ENCODE results near the gene MSRB1. TPM values are rescaled to one million over a fixed set of nuclear protein-coding genes. Genes with fewer than 3 reads are reported as not detected.

MSRB1 gene
- total and polyA plus RNA-seq, 8 donors: 6.2 to 68.5 (median 31.2) TPM; not detected in 1

DNA sequence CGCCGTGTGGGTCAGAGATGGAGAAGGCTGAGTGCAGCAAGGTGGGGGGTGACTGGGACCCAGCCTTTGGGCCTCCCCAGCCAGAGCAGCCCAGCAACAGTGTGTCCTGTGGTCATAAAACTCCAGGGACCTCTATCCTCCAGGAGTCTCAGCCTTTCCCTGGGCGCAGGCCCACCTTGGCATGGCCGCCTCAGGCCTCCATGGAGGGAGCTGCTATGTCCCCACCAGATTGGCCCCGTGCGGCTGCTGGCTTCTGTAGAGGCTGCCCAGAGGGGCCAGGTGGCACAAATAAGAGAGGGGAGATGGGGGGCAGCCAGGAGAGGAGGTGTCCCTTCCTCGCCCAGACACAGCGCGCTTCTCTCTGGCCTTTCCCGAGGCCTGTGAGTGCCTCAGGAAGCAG is 44.2 kb upstream of the MSRB1 start:
- 91 to 96% (median 94%) methylated on average over 10 of the region's 10 CpGs for WGBS, 5 donors

DNA sequence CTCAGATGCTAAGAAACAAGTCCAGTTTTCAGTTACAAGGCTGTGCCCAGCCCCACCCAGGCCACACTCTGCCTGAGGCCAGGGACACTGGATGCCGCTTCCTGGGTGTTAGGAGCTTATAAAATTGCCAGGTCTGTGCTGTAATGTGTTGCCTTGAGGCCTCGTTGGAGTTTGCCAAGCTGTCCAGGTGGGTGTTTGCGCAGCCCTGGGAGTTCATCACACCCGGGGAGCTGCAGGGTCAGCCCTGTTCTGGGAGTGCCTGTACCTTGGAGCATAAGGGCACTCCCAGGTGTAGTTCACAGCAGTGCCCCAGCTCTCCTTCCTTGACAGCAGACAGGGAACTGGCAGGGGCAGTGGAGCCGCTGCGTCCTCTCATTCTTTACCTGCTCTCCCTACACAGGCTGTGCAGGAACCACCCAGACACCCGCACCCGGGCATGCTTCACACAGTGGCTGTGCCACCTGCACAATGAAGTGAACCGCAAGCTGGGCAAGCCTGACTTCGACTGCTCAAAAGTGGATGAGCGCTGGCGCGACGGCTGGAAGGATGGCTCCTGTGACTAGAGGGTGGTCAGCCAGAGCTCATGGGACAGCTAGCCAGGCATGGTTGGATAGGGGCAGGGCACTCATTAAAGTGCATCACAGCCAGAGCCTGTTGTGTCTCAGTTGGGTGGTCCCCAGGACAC is 42.6 kb upstream of the MSRB1 start:
- intact Hi-C loops (cut with DNase I; ENCODE audit: low total_unique reads): no loop called here
- peaks cover 14 to 23% (median 21%) of the 10 kb centered on the region in 4 donors for H3K36me3 ChIP-seq
- H3K4me3 ChIP-seq: peak overlapping the region in 1 of 4 donors; percentile 83
- H3K27me3 ChIP-seq: peaks cover 7 to 56% (median 36%) of the 10 kb centered on the region in 3 donors
- H3K4me1 ChIP-seq: peaks cover 30 to 67% (median 63%) of the 10 kb centered on the region in 4 donors
- H3K27ac ChIP-seq: no peak overlapping the region
- TF ChIP-seq POLR2AphosphoS5 (IDR thresholded peaks at IDR 0.05) (no peak), POLR2A (IDR thresholded peaks at IDR 0.05) (no peak), EP300 (IDR thresholded peaks at IDR 0.05) (no peak)
- TF ChIP-seq, protein P1, sequence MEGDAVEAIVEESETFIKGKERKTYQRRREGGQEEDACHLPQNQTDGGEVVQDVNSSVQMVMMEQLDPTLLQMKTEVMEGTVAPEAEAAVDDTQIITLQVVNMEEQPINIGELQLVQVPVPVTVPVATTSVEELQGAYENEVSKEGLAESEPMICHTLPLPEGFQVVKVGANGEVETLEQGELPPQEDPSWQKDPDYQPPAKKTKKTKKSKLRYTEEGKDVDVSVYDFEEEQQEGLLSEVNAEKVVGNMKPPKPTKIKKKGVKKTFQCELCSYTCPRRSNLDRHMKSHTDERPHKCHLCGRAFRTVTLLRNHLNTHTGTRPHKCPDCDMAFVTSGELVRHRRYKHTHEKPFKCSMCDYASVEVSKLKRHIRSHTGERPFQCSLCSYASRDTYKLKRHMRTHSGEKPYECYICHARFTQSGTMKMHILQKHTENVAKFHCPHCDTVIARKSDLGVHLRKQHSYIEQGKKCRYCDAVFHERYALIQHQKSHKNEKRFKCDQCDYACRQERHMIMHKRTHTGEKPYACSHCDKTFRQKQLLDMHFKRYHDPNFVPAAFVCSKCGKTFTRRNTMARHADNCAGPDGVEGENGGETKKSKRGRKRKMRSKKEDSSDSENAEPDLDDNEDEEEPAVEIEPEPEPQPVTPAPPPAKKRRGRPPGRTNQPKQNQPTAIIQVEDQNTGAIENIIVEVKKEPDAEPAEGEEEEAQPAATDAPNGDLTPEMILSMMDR (IDR thresholded peaks at IDR 0.05): no peak
- no peak for DNase-seq
- 87 to 94% (median 89%) methylated on average over 4 to 14 of the region's 14 CpGs for WGBS, 5 donors
- H3K9me3 ChIP-seq: no peaks in the 10 kb centered on the region

More for the DNA sequence above, 44.2 kb upstream of the MSRB1 start:
- Histone ChIP-seq H3K9me3 (no peaks in the 10 kb centered on the region), H3K4me3 (no peak overlapping the region), H3K27ac (no peak overlapping the region), H3K4me1 (peaks cover 41 to 67% (median 66%) of the 10 kb centered on the region in 4 donors), H3K27me3 (peaks cover 7 to 56% (median 35%) of the 10 kb centered on the region in 3 donors), H3K36me3 (peaks cover 14 to 23% (median 21%) of the 10 kb centered on the region in 4 donors)
- no peak for TF ChIP-seq POLR2A (IDR thresholded peaks at IDR 0.05)
- no peak for TF ChIP-seq EP300 (IDR thresholded peaks at IDR 0.05)
- TF ChIP-seq, protein P1 (IDR thresholded peaks at IDR 0.05): no peak
- no peak for TF ChIP-seq POLR2AphosphoS5 (IDR thresholded peaks at IDR 0.05)
- intact Hi-C loops (cut with DNase I; ENCODE audit: low total_unique reads): no loop called here
- no peak for DNase-seq

DNA sequence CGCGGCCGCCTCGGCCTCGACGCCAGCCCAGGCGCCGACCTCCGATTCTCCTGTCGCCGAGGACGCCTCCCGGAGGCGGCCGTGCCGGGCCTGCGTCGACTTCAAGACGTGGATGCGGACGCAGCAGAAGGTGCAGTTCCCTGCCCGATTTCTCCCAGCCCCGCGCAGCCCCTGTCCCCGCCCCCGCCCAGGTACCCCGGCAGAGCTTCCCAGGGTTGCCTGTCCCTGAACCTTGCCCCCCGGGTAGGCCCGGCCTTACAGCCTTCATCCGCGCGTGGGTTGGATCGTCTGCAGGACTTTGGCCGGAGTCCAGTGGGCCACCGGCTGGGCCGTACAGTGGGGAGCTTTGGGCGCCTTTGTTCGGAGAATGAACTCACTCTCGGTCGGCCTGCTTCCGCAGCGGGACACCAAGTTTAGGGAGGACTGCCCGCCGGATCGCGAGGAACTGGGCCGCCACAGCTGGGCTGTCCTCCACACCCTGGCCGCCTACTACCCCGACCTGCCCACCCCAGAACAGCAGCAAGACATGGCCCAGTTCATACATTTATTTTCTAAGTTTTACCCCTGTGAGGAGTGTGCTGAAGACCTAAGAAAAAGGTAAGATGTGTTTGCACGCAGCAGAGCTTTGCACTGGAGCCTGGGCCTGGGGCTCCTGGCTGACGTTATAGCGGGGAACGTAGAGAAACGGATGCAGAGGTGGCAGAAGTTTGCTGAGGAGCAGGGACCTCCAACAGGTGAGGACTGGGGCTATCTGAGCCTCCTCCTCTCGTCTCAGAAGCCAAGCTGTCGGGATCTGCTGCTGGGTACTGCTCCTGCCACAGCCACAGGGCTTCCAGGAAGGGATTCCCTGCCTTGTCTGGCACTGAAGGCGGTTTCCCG is 41.6 kb upstream of the MSRB1 start:
- Histone ChIP-seq H3K27me3 (peaks cover 4 to 56% (median 36%) of the 10 kb centered on the region in 3 donors), H3K27ac (peak overlapping the region; percentile 64 to 84 (median 76)), H3K9me3 (no peaks in the 10 kb centered on the region), H3K4me1 (peaks cover 30 to 68% (median 65%) of the 10 kb centered on the region in 4 donors), H3K4me3 (peak overlapping the region; percentile 77 to 83 (median 78)), H3K36me3 (peaks cover 14 to 23% (median 21%) of the 10 kb centered on the region in 4 donors)
- WGBS, 5 donors: 8 to 30% (median 12%) methylated on average over 17 to 58 of the region's 58 CpGs
- no peak for DNase-seq
- intact Hi-C loops (cut with DNase I; ENCODE audit: low total_unique reads): no loop called here
- TF ChIP-seq EP300 (IDR thresholded peaks at IDR 0.05) (no peak), POLR2A (IDR thresholded peaks at IDR 0.05) (no peak), POLR2AphosphoS5 (IDR thresholded peaks at IDR 0.05) (no peak)
- TF ChIP-seq, protein P1 (IDR thresholded peaks at IDR 0.05): no peak

Data from stomach (tissue), 9 donors.